HG03342 (cell line): ENCODE measurements around the gene PRKAR1B.
"Not testable (repeated sequence)": the region's sequence is repeated elsewhere in the genome, so short reads cannot be mapped to it uniquely, and the experiment has no call there.

Source experiments
- ATAC-seq: cut with Tn5 transposase; IDR thresholded peaks from one replicate; pipeline ENCODE4 v1.9.1; 2021; ENCODE audit warnings: mild to moderate bottlenecking, moderate library complexity; ENCODE audit not compliant: unreplicated experiment

PRKAR1B gene

GRCh38 chr7:651032-651728 is 75.9 kb downstream of the PRKAR1B start:
- no peak for ATAC-seq

- no peak for ATAC-seq
Observed at GRCh38 chr7:650339-651031, 76.6 kb downstream of the PRKAR1B start.

- ATAC-seq, result no peak
Observed at GRCh38 chr7:646951-647350, 80.1 kb downstream of the PRKAR1B start.

GRCh38 chr7:646487-646886 is 80.6 kb downstream of the PRKAR1B start:
- ATAC-seq, result no peak

- ATAC-seq, result no peak
Observed at GRCh38 chr7:645606-646005, 81.5 kb downstream of the PRKAR1B start.

GRCh38 chr7:644381-645305 is 82.4 kb downstream of the PRKAR1B start:
- no peak for ATAC-seq

GRCh38 chr7:641966-642365 is 85.1 kb downstream of the PRKAR1B start:
- no peak for ATAC-seq

GRCh38 chr7:641269-641671 is 85.8 kb downstream of the PRKAR1B start:
- no peak for ATAC-seq

GRCh38 chr7:638256-639011 is 88.6 kb downstream of the PRKAR1B start:
- ATAC-seq, result no peak

GRCh38 chr7:637826-638225 is 89.3 kb downstream of the PRKAR1B start:
- no peak for ATAC-seq

GRCh38 chr7:636396-636795 is 90.7 kb downstream of the PRKAR1B start:
- ATAC-seq, result no peak

GRCh38 chr7:635687-636382 is 91.2 kb downstream of the PRKAR1B start:
- ATAC-seq, result not testable (repeated sequence)

- ATAC-seq, result no peak
Observed at GRCh38 chr7:635227-635626, 91.9 kb downstream of the PRKAR1B start.

GRCh38 chr7:633381-634018 is 93.6 kb downstream of the PRKAR1B start:
- ATAC-seq, result no peak

GRCh38 chr7:632831-633210 is 94.3 kb downstream of the PRKAR1B start:
- no peak for ATAC-seq

GRCh38 chr7:631964-632830 is 94.9 kb downstream of the PRKAR1B start:
- ATAC-seq, result no peak

GRCh38 chr7:631291-631711 is 95.8 kb downstream of the PRKAR1B start:
- no peak for ATAC-seq

- no peak for ATAC-seq
Observed at GRCh38 chr7:630539-630938, 96.5 kb downstream of the PRKAR1B start.

GRCh38 chr7:630111-630511 is 97.0 kb downstream of the PRKAR1B start:
- ATAC-seq, result no peak
